Measurements from ENCODE around the gene TCEAL3.
"Not testable (repeated sequence)": the region's sequence is repeated elsewhere in the genome, so short reads cannot be mapped to it uniquely, and the experiment has no call there.

TCEAL3 gene

DNA sequence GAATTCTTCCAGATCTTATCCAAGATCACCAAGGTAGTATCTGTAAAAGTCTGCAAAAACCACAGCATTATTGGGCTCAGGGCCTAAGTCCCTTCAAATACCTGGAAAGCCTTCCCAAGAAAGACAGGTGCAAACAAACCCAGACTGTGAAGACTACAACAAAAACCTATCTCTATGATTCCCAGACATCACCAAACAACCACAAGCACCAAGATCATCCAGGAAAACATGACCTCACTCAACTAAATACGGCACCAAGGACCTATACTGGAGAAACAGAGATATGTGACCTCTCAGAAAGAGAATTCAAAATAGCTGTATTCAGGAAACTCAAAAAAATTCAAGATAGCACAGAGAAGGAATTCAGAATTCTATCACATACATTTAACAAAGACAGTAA, 36.4 kb downstream of the TCEAL3 start:
- Histone ChIP-seq H3K36me3 (ENCODE audit: control insufficient read depth, insufficient read depth, low read length) (no peaks in the 10 kb centered on the region), H3K4me3 (ENCODE audit: extremely low read depth, insufficient read depth, low read length, poor library complexity, severe bottlenecking) (no peak overlapping the region), H3K9me3 (ENCODE audit: control insufficient read depth, low read length) (no peaks in the 10 kb centered on the region), H3K27ac (ENCODE audit: low read depth, low read length, severe bottlenecking) (no peak overlapping the region), H3K4me1 (ENCODE audit: control insufficient read depth, insufficient read depth, low read length, poor library complexity, severe bottlenecking) (peaks cover 8% of the 10 kb centered on the region)
- no CpG with 5 or more reads among the region's 1 CpG for WGBS, 2 experiments (ENCODE audit: insufficient coverage in 2 of 2)

GRCh38 chrX:103647630-103648029, 39.9 kb downstream of the TCEAL3 start:
- no peaks in the 10 kb centered on the region for H3K4me1 ChIP-seq (ENCODE audit: control insufficient read depth, insufficient read depth, low read length, poor library complexity, severe bottlenecking)
- no CpG with 5 or more reads among the region's 1 CpG for WGBS, 2 experiments (ENCODE audit: insufficient coverage in 2 of 2)

GRCh38 chrX:103651151-103651773, 43.5 kb downstream of the TCEAL3 start:
- H3K4me3 ChIP-seq (ENCODE audit: extremely low read depth, insufficient read depth, low read length, poor library complexity, severe bottlenecking), result no peak overlapping the region
- H3K9me3 ChIP-seq (ENCODE audit: control insufficient read depth, low read length), result no peaks in the 10 kb centered on the region
- H3K27ac ChIP-seq (ENCODE audit: low read depth, low read length, severe bottlenecking), result no peak overlapping the region
- H3K36me3 ChIP-seq (ENCODE audit: control insufficient read depth, insufficient read depth, low read length), result no peaks in the 10 kb centered on the region
- 100% methylated on average over 2 of the region's 2 CpGs; no CpG with 5 or more reads in 1 of the 2 experiments for WGBS, 2 experiments (ENCODE audit: insufficient coverage in 2 of 2)
- H3K4me1 ChIP-seq (ENCODE audit: control insufficient read depth, insufficient read depth, low read length, poor library complexity, severe bottlenecking), result peaks cover 3% of the 10 kb centered on the region

More at GRCh38 chrX:103647630-103648029, 39.9 kb downstream of the TCEAL3 start:
- Histone ChIP-seq H3K9me3 (ENCODE audit: control insufficient read depth, low read length) (no peaks in the 10 kb centered on the region), H3K4me3 (ENCODE audit: extremely low read depth, insufficient read depth, low read length, poor library complexity, severe bottlenecking) (no peak overlapping the region), H3K27ac (ENCODE audit: low read depth, low read length, severe bottlenecking) (no peak overlapping the region), H3K36me3 (ENCODE audit: control insufficient read depth, insufficient read depth, low read length) (no peaks in the 10 kb centered on the region)

DNA sequence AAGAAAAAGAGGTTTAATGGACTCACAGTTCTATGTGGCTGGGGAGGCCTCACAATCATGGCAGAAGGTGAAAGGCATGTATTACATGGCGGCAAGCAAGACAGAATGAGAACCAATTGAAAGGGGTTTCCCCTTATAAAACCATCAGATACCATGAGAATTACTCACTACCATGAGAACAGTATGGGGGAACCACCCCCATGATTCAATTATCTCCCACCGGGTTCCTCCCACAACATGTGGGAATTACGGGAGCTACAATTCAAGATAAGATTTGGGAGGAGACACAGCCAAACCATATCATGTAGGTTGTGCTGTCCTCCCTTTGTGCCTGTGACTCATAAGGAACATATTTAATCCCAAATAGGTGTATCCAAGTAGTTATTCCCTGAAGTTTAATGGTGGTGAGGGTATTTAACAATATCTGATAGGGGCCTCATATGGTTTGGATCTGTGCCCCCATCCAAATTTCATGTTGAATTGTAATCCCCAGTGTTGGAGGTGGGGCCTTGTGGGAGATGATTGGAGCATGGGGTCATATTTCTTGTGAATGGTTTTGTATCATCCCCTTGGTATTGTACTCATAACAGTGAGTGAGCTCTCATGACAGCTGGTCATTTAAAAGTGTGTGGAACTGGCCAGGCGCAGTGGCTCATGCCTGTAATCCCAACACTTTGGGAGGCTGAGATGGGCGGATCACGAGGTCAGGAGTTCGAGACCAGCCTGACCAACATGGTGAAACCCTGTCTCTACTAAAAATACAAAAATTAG, 47.7 kb downstream of the TCEAL3 start:
- 88% methylated on average over 1 of the region's 7 CpGs; no CpG with 5 or more reads in 1 of the 2 experiments for WGBS, 2 experiments (ENCODE audit: insufficient coverage in 2 of 2)

DNA sequence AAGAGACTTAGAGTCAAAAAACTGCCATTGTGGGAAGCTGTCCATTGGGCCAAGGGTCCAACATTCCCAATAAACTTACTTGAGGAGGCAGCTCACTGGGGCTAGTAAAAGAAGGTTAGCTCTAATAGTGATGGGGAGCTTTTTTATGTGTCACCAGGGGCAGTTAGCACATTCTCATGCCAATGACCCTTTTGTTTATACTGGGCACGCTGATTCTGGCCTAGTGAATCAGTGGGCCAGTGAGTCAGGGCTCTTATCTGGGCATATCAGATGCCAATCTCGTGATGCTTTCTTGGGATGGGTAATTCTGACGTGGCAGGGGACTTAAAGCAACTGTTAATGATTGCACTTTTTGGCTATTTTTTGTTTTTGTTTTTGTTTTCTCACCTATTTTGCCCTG, 48.9 kb downstream of the TCEAL3 start:
- WGBS, 2 experiments (ENCODE audit: insufficient coverage in 2 of 2), result 33% methylated on average over 1 of the region's 3 CpGs; no CpG with 5 or more reads in 1 of the 2 experiments
- H3K4me1 ChIP-seq (ENCODE audit: control insufficient read depth, insufficient read depth, low read length, poor library complexity, severe bottlenecking), result peaks cover 3% of the 10 kb centered on the region
- H3K9me3 ChIP-seq (ENCODE audit: control insufficient read depth, low read length), result no peaks in the 10 kb centered on the region
- no peaks in the 10 kb centered on the region for H3K36me3 ChIP-seq (ENCODE audit: control insufficient read depth, insufficient read depth, low read length)
- H3K4me3 ChIP-seq (ENCODE audit: extremely low read depth, insufficient read depth, low read length, poor library complexity, severe bottlenecking), result no peak overlapping the region
- peak overlapping the region; percentile 41 for H3K27ac ChIP-seq (ENCODE audit: low read depth, low read length, severe bottlenecking)

More for the DNA sequence above, 47.7 kb downstream of the TCEAL3 start:
- H3K4me3 ChIP-seq (ENCODE audit: extremely low read depth, insufficient read depth, low read length, poor library complexity, severe bottlenecking); H3K27ac ChIP-seq (ENCODE audit: low read depth, low read length, severe bottlenecking); H3K4me1 ChIP-seq (ENCODE audit: control insufficient read depth, insufficient read depth, low read length, poor library complexity, severe bottlenecking); H3K36me3 ChIP-seq (ENCODE audit: control insufficient read depth, insufficient read depth, low read length); H3K9me3 ChIP-seq (ENCODE audit: control insufficient read depth, low read length): not testable (repeated sequence)

DNA sequence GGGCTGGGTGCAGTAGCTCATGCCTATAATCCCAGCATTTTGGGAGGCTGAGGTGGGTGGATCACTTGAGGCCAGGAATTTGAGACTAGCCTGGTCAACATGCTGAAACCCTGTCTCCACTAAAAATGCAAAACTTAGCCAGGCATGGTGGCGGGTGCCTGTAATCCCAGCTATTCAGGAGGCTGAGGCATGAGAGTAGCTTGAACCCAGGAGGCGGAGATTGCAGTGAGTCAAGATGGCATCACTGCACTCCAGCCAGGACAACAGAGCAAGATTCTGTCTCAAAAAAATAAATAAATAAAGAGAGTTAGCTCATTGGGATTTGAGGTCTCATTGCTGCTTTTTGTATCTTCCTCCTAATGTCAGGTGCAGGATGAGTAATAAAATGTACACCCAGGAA, 49.3 kb downstream of the TCEAL3 start:
- H3K9me3 ChIP-seq (ENCODE audit: control insufficient read depth, low read length); H3K4me1 ChIP-seq (ENCODE audit: control insufficient read depth, insufficient read depth, low read length, poor library complexity, severe bottlenecking); H3K36me3 ChIP-seq (ENCODE audit: control insufficient read depth, insufficient read depth, low read length); H3K4me3 ChIP-seq (ENCODE audit: extremely low read depth, insufficient read depth, low read length, poor library complexity, severe bottlenecking): not testable (repeated sequence)
- WGBS, 2 experiments (ENCODE audit: insufficient coverage in 2 of 2), result no CpG with 5 or more reads among the region's 2 CpGs
- H3K27ac ChIP-seq (ENCODE audit: low read depth, low read length, severe bottlenecking), result peak overlapping the region; percentile 41

DNA sequence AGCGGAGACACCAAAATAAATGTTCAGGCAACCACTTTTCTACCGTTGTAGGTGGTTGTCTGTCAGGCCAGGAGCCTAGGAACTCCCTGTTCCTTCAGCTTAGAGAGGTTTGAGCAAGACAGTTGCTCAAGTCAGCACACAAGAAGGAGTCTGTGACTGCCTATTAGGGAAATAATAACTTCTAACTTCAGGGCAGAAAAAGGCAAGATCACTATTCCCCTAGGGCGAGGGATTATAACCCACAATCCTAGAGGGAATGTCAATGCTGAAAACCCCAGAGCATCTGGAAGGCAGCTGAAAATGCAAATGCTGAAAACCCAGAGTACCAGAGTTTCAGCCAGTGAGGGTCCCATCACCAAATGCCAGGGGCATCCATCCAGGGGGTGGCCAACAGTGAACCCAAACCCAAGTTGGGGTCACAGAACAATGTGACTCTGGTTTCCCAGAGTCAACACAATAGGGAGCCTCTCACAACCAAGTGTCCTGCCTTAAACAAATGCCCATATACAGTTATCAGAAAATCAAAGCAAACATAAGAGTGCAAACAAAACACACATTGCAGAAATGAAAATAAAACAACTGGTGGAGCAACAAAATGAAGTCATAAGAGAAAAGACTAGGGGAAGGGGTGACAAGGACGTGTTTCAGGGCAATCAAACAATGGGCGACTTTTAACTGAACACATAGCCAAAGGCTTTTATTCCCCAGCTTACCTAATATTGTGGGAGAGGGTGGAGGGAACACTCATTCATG, 51.1 kb downstream of the TCEAL3 start:
- peaks cover 3% of the 10 kb centered on the region for H3K4me1 ChIP-seq (ENCODE audit: control insufficient read depth, insufficient read depth, low read length, poor library complexity, severe bottlenecking)
- H3K4me3 ChIP-seq (ENCODE audit: extremely low read depth, insufficient read depth, low read length, poor library complexity, severe bottlenecking), result no peak overlapping the region
- 81 to 87% methylated on average over 2 of the region's 5 CpGs for WGBS, 2 experiments (ENCODE audit: insufficient coverage in 2 of 2)
- no peaks in the 10 kb centered on the region for H3K9me3 ChIP-seq (ENCODE audit: control insufficient read depth, low read length)
- no peak overlapping the region for H3K27ac ChIP-seq (ENCODE audit: low read depth, low read length, severe bottlenecking)
- H3K36me3 ChIP-seq (ENCODE audit: control insufficient read depth, insufficient read depth, low read length), result no peaks in the 10 kb centered on the region

GRCh38 chrX:103659460-103659859, 51.7 kb downstream of the TCEAL3 start:
- H3K36me3 ChIP-seq (ENCODE audit: control insufficient read depth, insufficient read depth, low read length); H3K9me3 ChIP-seq (ENCODE audit: control insufficient read depth, low read length); H3K4me1 ChIP-seq (ENCODE audit: control insufficient read depth, insufficient read depth, low read length, poor library complexity, severe bottlenecking); H3K4me3 ChIP-seq (ENCODE audit: extremely low read depth, insufficient read depth, low read length, poor library complexity, severe bottlenecking); H3K27ac ChIP-seq (ENCODE audit: low read depth, low read length, severe bottlenecking): not testable (repeated sequence)
- 100% methylated on average over 1 of the region's 2 CpGs; no CpG with 5 or more reads in 1 of the 2 experiments for WGBS, 2 experiments (ENCODE audit: insufficient coverage in 2 of 2)

Measured in mesodermal cell (in vitro differentiated cells).